Heart left ventricle (tissue), 13 donors: Measurements from ENCODE around the gene KCNK15.

Experiments used
- CTCF ChIP-seq, 12 donors: fragments of 200-600 bp; sonication (generic) in 4 of 12; IDR thresholded peaks; one replicate each; pipeline versions ENCODE4 v1.5.0 to v1.8.0; 2018 to 2022; ENCODE audit warnings: antibody characterized with exemption in 12 of 12, mild to moderate bottlenecking in 5 of 12
- POLR2A ChIP-seq, 2 donors: fragments of 450-650 bp; IDR thresholded peaks; one replicate each; pipeline ENCODE4 v1.6.1; 2017; ENCODE audit warnings: antibody characterized with exemption in 2 of 2, mild to moderate bottlenecking in 2 of 2, moderate library complexity in 2 of 2
- donor health status: ischemic (EF 13 %, LVEDD 7.1; RV severe dilation, severe dysfunction).
- donor health status: DM: no; HTN: yes; CAD: no.
- donor health status: DM: no; HTN: no; CAD: no.
- donor health status: ischemic (EF 25% LVEDD 6.9; RV normal size, moderate dysfunction).
- donor health status: ischemic (EF 25% LVEDD 5.7; RV mildly dilated, moderate dysfunction).
- donor health status: ischemic (EF 35%, LVEDD 5.7; RV mildly dilated, moderate dysfunction).
- donor health status: nonischemic (EF 11% LVEDD 7.7; RV severe dilation, severe dysfunction).
- donor health status: DM: yes; HTN: yes; CAD: no.
- donor health status: PGD.
- donor health status: ischemic (EF 29% LVEDD 5.4; RV normal size, mild dysfunction).
- donor health status: nonischemic (EF 23%, LVEDD 6.1; RV moderate dilation, normal function).

DNA sequence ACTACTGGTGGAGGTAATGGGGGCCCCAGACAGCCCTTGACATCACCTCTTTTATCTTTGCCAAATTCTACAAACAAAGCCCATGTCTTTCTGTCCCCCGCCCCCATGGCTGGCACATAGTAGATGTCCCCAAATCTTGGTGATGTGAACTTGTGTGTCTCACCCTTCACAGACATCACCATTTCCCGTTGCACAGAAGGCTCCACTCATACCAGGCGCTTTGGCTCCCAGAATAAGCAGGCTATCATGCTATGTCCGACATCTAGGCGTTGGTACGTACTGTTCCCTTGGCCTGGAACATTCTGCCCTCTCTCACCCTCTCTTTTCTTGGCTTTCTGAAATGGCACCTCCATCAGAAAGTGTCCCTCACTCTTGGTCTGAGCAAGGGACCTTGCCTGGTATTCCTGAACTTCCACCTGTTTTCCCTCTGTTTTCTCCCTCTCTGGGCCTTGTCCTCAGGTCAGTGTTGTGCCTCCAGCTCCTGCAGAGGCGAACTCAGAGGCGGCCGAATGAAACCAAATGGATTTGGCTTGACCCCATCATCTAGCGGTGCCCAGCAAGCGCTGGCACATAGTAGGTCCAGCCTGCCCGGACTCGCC, 31.5 kb upstream of the KCNK15 start:
- TF ChIP-seq CTCF (IDR thresholded peaks at IDR 0.05) (no peak), POLR2A (IDR thresholded peaks at IDR 0.05) (no peak)
